Measurements from ENCODE around the gene ACTN1.

ACTN1 gene

GRCh38 chr14:68843471-68844209 is 135.5 kb downstream of the ACTN1 start:
- Mint-ChIP-seq H3K9me3 (no peaks in the 10 kb centered on the region), H3K4me3 (peak overlapping the region; percentile 57), H3K36me3 (ENCODE audit: insufficient read depth) (no peaks in the 10 kb centered on the region), H3K4me1 (ENCODE audit: low read depth in 2 of 2) (peaks cover 29 to 30% of the 10 kb centered on the region in 2 donors), H3K27me3 (peaks cover 6 to 14% of the 10 kb centered on the region in 2 donors), H3K27ac (peak overlapping the region; percentile 72 to 84)
- ATAC-seq (replicated peaks) (peak; percentile 72), DNase-seq (peak; percentile 71)

GRCh38 chr14:68842298-68842697 is 136.8 kb downstream of the ACTN1 start:
- Mint-ChIP-seq H3K27ac (no peak overlapping the region), H3K36me3 (ENCODE audit: insufficient read depth) (no peaks in the 10 kb centered on the region), H3K4me3 (no peak overlapping the region), H3K4me1 (ENCODE audit: low read depth in 2 of 2) (peaks cover 29 to 30% of the 10 kb centered on the region in 2 donors), H3K27me3 (peaks cover 6 to 14% of the 10 kb centered on the region in 2 donors), H3K9me3 (no peaks in the 10 kb centered on the region)
- no peak for DNase-seq
- ATAC-seq (replicated peaks): no peak

- ATAC-seq (replicated peaks): peak; percentile 87
- no peaks in the 10 kb centered on the region for H3K36me3 Mint-ChIP-seq (ENCODE audit: insufficient read depth)
- H3K27ac Mint-ChIP-seq: peak overlapping the region; percentile 23 to 62
- peaks cover 0 to 4% of the 10 kb centered on the region in 2 donors for H3K9me3 Mint-ChIP-seq
- peak in 1 of 3 experiments; percentile 35 for DNase-seq
- peaks cover 6 to 14% of the 10 kb centered on the region in 2 donors for H3K27me3 Mint-ChIP-seq
- peak overlapping the region; percentile 22 to 40 for H3K4me3 Mint-ChIP-seq
- H3K4me1 Mint-ChIP-seq (ENCODE audit: low read depth in 2 of 2): peaks cover 29 to 30% of the 10 kb centered on the region in 2 donors
Observed at GRCh38 chr14:68841016-68841809, 137.9 kb downstream of the ACTN1 start.

DNA sequence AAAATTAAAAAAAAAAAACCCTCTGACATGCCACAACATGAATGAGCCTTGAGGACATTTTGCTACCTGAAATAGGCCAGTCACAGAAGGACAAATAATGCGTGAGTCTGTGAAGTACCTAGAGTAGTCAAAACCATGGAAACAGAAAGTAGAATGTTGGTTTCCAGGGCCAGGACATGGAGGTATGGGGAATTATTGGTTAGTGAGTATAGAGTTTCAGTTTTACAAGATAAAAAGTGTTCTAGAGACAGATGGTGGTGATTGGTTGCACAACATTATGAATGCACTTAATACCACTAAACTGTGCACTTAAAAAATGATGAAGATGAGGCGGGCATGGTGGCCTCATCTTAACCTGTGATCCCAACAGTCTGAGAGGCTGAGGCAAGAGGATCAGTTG is 138.6 kb downstream of the ACTN1 start:
- DNase-seq: no peak
- Mint-ChIP-seq H3K27ac (peak overlapping the region in 1 of 2 donors; percentile 62), H3K36me3 (ENCODE audit: insufficient read depth) (no peaks in the 10 kb centered on the region), H3K27me3 (peaks cover 6 to 14% of the 10 kb centered on the region in 2 donors), H3K4me1 (ENCODE audit: low read depth in 2 of 2) (peaks cover 29 to 30% of the 10 kb centered on the region in 2 donors), H3K4me3 (no peak overlapping the region), H3K9me3 (peaks cover 1 to 11% of the 10 kb centered on the region in 2 donors)
- ATAC-seq (replicated peaks): no peak

- ATAC-seq (replicated peaks) (no peak), DNase-seq (no peak)
- Mint-ChIP-seq H3K4me1 (ENCODE audit: low read depth in 2 of 2) (peaks cover 3 to 5% of the 10 kb centered on the region in 2 donors), H3K27ac (no peak overlapping the region), H3K4me3 (no peak overlapping the region), H3K27me3 (no peaks in the 10 kb centered on the region), H3K9me3 (peaks cover 1 to 14% of the 10 kb centered on the region in 2 donors), H3K36me3 (ENCODE audit: insufficient read depth) (no peaks in the 10 kb centered on the region)
Observed at GRCh38 chr14:68836082-68836481, 143.0 kb downstream of the ACTN1 start.

DNA sequence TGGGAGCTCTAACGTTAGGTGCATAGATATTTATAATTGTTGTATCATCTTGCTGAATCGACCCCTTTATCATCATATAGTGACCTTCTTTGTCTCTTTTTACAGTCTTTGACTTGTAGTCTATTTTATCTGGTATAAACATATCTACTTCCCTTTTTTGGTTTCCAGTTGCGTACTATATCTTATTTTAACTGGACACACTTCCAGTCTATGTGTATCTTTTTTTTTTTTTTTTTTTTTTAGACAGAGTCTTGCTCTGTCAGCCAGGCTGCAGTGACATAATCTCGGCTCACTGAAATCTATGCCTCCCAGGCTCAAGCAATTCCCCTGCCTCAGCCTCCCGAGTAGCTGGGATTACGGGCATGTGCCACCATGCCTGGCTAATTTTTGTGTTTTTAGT is 144.3 kb downstream of the ACTN1 start:
- ATAC-seq (replicated peaks) (no peak), DNase-seq (no peak)
- Mint-ChIP-seq H3K27me3 (no peaks in the 10 kb centered on the region), H3K9me3 (peaks cover 1 to 14% of the 10 kb centered on the region in 2 donors), H3K4me1 (ENCODE audit: low read depth in 2 of 2) (no peaks in the 10 kb centered on the region), H3K36me3 (ENCODE audit: insufficient read depth) (no peaks in the 10 kb centered on the region), H3K27ac (no peak overlapping the region), H3K4me3 (no peak overlapping the region)

DNA sequence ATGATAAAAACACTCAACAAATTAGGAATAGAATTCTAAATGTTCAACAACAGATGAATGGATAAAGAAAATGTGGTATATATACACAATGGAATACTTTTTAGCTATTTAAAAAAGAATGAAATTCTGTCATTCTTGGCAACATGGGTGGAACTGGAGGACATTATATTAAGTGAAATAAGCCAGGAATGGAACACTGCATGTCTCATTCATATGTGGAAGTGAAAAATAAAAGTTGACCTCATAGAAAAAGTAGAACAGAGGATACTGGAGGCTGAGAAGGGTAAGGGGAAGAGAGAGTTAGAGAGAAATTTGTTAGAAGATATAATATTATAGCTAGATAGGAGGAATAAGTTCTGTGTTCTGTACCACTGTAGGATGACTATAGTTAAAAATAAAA is 150.4 kb downstream of the ACTN1 start:
- Mint-ChIP-seq H3K36me3 (ENCODE audit: insufficient read depth) (no peaks in the 10 kb centered on the region), H3K4me3 (no peak overlapping the region), H3K27me3 (no peaks in the 10 kb centered on the region), H3K9me3 (no peaks in the 10 kb centered on the region), H3K27ac (no peak overlapping the region), H3K4me1 (ENCODE audit: low read depth in 2 of 2) (peaks cover 0 to 6% of the 10 kb centered on the region in 2 donors)
- no peak for ATAC-seq (replicated peaks)
- DNase-seq: no peak

DNA sequence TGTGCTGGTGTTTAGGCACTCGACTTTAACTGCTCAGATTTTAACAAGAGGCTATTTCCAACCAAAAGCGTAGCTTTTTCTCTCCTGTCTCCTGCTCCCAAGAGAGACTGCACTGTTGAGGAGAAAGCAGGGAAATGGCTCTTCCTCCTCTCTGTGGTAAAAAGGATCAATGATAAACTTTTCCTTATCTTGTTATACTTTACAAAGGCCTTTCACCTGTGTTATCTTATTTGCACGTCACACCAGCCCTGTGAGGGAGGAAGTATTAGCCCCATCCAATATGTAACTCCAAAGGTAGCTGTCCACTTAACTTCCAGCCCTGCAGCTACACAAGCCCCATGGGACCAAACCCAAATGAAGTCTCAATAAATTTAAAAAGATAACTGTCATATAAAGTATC is 153.4 kb downstream of the ACTN1 start:
- Mint-ChIP-seq H3K27ac (no peak overlapping the region), H3K4me3 (no peak overlapping the region), H3K9me3 (no peaks in the 10 kb centered on the region), H3K4me1 (ENCODE audit: low read depth in 2 of 2) (peaks cover 8 to 22% of the 10 kb centered on the region in 2 donors), H3K36me3 (ENCODE audit: insufficient read depth) (peaks cover 7% of the 10 kb centered on the region), H3K27me3 (no peaks in the 10 kb centered on the region)
- DNase-seq: no peak
- ATAC-seq (replicated peaks): no peak

DNA sequence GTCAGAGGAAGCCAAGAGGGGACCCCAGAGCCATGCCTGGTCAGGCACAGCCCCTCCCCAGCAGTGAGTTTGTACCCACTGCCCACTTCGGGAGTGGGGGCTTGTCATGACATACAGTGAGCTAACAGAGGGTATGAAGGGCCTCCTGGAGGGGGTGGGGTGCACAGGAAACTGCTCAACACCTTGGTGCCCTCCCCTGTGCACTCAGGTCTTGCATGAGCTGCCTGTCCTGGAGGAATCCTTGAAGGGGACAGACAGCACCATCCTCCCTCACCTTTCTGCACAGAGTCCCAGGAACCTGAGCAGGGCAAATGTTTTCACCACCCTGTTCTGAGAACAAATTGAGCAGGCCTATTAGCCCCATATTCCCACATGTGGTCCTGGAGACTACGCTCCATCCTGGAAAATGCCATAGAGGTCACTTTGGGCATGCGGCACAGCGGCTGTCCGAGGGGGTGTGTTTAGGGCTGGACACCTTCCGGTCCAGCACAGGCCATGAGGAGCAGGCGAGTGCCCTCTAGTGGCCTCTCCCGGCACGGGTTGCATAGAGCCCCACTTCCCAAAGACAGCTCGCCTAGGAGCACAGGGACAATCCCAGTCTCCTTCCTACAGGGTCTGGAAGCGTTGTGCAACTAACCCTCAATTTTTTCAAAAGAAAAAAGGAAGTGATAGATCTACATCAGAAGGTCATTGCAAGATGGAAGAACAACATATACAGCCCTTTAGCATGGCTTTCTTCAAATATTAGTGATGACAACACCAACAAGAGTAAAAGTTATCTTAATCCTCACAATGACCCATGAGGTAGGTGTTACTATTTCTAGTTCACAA is 154.4 kb downstream of the ACTN1 start:
- ATAC-seq (replicated peaks): no peak
- H3K4me3 Mint-ChIP-seq: no peak overlapping the region
- H3K27me3 Mint-ChIP-seq: no peaks in the 10 kb centered on the region
- no peak for DNase-seq
- H3K9me3 Mint-ChIP-seq: no peaks in the 10 kb centered on the region
- H3K36me3 Mint-ChIP-seq (ENCODE audit: insufficient read depth): peaks cover 12% of the 10 kb centered on the region
- H3K4me1 Mint-ChIP-seq (ENCODE audit: low read depth in 2 of 2): peaks cover 14 to 31% of the 10 kb centered on the region in 2 donors
- H3K27ac Mint-ChIP-seq: no peak overlapping the region

DNA sequence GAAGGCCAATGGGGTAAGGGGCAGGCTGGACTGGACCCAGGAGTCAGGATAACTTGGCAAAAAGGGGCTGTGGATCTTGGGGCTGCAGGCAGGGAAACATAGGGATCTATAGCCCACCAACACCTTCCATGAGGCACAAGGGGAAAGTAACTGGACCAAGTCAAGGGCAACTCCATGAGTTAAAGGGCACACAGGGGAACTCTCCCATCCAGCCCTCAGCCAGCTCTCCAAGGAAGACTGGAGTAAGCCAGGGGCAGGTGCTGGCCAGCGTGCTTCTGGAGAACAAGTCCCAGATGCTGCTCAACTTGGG is 154.9 kb downstream of the ACTN1 start:
- DNase-seq (no peak), ATAC-seq (replicated peaks) (no peak)
- Mint-ChIP-seq H3K27ac (peak overlapping the region in 1 of 2 donors; percentile 0), H3K4me3 (no peak overlapping the region), H3K27me3 (no peaks in the 10 kb centered on the region), H3K9me3 (no peaks in the 10 kb centered on the region), H3K4me1 (ENCODE audit: low read depth in 2 of 2) (peaks cover 14 to 32% of the 10 kb centered on the region in 2 donors), H3K36me3 (ENCODE audit: insufficient read depth) (peaks cover 12% of the 10 kb centered on the region)
